CD4-positive, alpha-beta T cell treated with Interleukin-1 beta for 1 hour (primary cell): Measurements from ENCODE around the gene TTC6.
"Not testable (repeated sequence)": the region's sequence is repeated elsewhere in the genome, so short reads cannot be mapped to it uniquely, and the experiment has no call there.

Source experiments
- DNase-seq, 2 donors: peaks; one replicate each; pipeline ENCODE4 v3.0.0-alpha.2; 2020 to 2022

Gene TTC6, protein sequence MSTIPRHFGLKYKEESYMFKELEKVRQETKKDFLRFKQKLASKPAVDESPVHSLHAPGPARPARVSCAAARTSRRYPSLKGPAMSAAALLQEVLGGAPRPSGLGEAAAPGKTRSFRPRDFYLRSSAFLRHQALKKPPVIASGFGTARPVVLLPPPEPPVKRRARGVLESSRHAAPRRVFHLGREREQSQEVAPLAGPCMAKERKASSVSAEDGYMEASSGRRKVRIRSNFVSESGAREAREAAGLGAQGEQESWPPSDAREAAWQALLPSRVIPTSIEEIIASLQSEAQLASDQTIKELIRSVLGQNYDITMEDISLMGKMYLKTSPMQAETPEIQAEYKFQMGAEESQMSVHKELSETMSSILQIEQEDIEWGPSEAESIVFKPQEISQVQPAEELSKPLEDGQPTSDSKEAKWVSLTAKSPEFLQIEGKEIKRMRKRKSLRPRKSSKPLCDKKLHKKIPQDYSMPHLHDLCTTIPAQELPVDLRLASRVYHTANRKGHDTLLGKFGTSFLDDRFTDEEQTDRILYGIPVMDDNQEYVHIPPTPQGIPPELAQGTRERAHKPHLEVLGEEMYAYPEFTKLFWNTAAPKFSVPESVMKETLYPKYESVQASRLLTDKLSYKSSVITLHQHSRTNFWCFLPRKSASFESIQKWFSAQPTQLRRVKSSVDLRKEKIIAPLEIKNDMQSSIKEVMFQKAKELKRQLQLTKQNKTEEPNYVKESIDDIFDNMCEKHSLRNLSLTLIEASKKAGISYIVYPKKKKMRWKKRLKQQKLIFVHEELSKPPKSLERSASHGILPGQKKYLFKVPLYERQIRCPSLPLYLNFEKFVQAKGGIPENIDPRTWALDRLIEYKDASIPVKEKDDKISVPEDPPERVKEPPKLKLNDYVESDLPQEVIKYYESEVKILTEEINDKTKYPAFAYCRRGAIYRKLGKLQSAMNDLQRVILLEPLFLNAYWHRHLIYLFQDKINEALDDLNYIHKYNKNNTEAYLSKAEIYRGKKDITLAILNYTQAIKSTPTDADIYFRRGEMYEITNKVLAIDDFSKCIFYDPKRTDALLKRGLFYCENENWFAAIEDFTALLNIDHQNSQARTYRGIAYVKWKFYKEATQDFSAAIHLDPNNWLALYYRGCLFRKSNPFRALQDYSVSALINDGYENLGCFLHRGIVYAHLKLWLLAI (N-terminal part only)

GRCh38 chr14:37594971-37595808 lies at the start of gene TTC6, which contains the start of gene FOXA1:
TSS of gene TTC6 (plus strand) at chr14:37595629. CDS start at chr14:37622065, 26,436 bp downstream.
TSS of gene FOXA1 (minus strand) at chr14:37595249. CDS start at chr14:37594972, 277 bp downstream.
- DNase-seq, result no peak

GRCh38 chr14:37546621-37547447 lies 48.6 kb upstream of the TTC6 start:
- no peak for DNase-seq

GRCh38 chr14:37550511-37550910 lies 44.9 kb upstream of the TTC6 start:
- no peak for DNase-seq

- no peak for DNase-seq
Observed at GRCh38 chr14:37551119-37551518, 44.3 kb upstream of the TTC6 start.

DNA sequence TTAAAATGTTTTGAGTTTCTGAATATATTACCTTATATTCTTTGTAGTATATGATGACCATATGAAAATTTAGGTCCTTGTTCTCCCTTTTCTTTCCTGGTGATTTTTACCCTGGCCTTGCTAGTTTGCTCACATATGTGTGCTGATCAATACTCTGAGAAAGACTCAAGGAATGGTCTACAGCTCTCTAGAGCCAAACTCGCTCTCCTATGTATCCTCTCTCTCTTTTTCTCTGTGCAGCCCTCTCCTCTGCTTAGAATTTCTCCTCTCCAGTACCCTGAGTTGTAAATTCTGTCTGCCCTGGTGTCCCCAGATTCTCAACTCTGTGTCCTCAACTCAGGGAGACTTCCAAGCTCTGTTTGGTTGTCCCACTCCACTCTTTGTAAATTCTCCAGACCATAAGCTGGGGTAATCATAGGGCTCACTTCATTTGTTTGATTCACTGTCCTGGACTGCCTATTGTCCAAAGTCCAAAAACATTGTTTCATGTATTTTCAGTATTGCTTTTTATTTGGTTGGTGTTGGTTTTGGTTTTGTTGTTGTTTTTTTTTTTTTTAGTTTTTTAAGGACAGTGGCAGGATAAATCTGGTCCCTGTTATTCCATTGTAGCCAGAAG lies 41.4 kb upstream of the TTC6 start:
- DNase-seq, result no peak

DNA sequence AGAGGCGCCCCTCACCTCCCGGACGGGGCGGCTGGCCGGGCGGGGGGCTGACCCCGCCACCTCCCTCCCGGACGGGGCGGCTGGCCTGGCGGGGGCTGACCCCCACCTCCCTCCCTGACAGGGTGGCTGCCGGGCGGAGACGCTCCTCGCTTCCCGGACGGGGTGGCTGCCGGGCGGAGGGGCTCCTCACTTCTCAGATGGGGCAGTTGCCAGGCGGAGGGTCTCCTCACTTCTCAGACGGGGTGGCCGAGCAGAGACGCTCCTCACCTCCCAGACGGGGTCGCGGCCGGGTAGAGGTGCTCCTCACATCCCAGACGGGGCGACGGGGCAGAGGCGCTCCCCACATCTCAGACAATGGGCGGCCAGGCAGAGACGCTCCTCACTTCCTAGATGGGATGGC lies 39.8 kb upstream of the TTC6 start:
- not testable (repeated sequence) for DNase-seq

DNA sequence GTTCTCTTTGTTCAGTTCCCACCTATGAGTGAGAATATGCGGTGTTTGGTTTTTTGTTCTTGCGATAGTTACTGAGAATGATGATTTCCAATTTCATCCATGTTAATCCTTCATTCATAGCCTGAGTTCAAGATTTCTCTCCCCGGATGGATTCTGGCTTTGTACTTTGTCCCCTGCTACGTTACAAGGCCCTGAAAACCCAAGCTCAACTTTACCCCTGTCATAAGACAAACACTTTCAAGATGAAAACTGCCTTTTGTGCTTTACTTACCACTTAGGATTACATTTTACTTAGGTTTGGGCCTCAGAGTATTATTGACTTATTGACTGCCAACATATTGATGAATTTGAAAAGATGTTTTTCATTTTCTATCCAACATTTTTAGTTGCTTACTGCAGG lies 36.7 kb upstream of the TTC6 start:
- no peak for DNase-seq

GRCh38 chr14:37559386-37559785 lies 36.0 kb upstream of the TTC6 start:
- DNase-seq, result no peak

- no peak for DNase-seq
Observed at GRCh38 chr14:37563189-37563588, 32.2 kb upstream of the TTC6 start.

DNA sequence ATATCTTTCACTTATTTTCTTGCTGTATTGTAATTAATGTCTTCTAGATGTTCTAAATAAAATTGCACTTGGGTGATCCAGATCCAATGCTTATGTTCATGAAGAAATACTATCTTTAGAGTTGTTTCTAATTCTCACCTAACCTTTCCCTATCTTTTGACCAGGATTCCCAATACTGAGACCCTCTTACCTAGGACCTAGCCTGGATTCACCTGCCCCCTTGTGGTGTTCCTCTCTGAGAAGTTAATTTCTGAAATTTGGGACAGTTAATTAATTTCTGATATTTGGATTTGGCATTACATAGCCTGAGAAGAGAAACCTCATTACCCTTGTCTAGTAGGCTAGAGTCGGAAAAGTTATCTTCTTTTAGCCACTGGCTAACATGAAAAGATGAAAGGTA lies 29.9 kb upstream of the TTC6 start:
- no peak for DNase-seq

- no peak for DNase-seq
Observed at GRCh38 chr14:37566811-37567371, 28.5 kb upstream of the TTC6 start.

DNA sequence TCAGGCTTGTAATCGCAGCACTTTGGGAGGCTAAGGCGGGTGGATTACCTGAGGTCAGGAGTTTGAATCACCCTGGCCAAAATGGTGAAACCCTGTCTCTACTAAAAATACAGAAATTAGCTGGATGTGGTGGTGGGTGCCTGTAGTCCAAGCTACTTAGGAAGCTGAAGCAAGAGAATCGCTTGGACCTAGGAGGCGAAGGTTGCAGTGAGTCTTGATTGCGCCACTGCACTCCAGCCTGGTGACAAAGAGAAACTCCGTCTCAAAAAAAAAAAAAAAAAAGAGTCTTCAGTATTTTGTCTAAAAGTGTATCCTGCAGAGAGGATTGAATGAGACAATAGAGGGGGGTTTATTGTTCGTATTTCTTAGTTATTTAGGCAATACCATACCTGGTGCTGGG lies 25.7 kb upstream of the TTC6 start:
- DNase-seq, result no peak

DNA sequence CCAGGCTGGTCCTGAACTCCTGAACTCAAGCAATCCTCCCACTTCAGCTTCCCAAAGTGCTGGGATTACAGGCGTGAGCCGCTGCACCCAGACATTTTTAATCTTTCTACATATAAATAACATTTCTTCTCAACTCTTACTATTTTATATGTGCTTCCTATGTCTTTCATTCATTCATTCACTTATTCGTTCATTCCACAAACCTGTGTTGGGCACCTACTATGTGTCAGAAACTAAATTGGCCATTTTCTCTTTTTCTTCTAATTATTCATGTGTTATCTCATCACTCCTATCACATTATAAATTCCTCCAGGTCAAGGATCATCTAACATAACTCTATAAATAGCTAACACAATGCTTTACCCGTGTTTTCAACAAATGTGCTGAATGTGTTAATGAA lies 24.0 kb upstream of the TTC6 start:
- no peak for DNase-seq

- no peak for DNase-seq
Observed at GRCh38 chr14:37573356-37573755, 22.1 kb upstream of the TTC6 start.

GRCh38 chr14:37579274-37579673 lies 16.2 kb upstream of the TTC6 start:
- DNase-seq, result no peak

DNA sequence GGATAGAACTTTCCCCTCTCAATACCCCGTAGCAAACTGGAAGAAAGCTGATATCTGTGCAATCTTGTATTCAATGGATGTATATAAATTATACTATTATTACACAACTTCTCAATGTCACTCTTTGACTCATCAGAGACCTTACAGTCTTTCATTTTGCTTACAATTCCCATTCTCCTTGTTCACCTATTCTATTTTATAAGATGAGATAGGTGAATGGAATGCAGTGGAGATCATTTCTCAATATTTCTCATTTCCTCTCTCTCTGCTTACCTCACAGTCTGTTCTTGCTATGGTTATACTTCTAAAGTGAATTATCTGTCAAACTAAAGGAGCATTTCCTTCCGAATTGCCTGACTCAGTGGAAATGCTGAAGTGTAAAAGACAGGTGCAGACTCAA lies 15.3 kb upstream of the TTC6 start:
- DNase-seq, result no peak

GRCh38 chr14:37583358-37584210 lies 11.8 kb upstream of the TTC6 start:
- DNase-seq, result no peak

DNA sequence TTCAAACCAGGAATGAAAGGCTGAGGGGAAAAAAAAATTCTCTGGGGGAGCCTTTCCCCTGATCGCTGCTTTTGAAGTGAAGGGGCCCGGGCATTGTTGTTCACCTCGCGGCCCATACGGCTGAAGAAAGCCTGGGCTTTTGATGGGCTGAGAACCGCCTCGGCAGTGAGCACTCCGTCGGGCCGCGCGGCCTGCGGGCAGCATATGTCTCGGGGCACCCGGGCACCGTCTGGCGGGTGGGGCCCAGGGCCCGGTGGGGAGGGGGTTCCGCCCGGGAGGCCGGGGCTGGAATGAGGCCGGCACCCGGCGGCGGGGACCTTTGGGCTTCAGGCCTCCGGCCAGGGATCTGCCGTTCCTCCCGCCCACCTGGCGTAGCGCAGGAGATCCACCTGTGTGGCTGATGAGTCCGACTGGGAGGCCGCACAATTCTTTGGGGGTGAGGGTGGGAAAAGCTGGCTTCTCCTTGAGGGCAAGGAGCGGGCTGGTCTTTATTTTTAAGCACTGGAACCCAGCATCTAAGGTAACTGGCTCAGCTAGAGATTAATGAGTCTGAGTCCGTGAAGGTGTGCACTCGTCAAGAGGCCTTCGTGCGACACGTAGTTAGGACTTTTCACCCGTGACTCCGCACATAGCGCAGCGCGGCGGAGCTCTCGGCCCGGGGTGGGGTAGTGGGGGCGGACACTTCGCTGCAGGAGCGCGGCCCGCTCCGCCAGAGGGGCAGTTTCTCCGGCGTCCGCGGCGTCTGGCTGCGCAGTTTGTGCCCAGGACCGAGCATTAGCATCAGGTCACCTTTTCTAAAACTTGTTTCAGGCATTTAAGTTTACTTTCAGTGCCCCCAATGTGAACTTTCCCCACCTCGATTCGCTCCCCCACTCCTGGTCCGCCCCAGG lies 11.0 kb upstream of the TTC6 start:
- no peak for DNase-seq
